HEK293 (cell line): ENCODE data around the gene DNHD1.

Source experiments
- CTCF ChIA-PET: fragments of 350-600 bp; formaldehyde crosslinking; extraction: SDS; loops from one replicate; lab custom pipeline; 2021; ENCODE audit warnings: antibody characterized with exemption; lab: Yijun Ruan, JAX
- POLR2A ChIA-PET: fragments of 300-600 bp; formaldehyde crosslinking; extraction: SDS; loops from one replicate; lab custom pipeline; 2020; ENCODE audit warnings: antibody characterized with exemption, inconsistent platforms; lab: Yijun Ruan, JAX
- H3K27ac ChIP-seq: fragments of 200-500 bp; sonication (Bioruptor generic); 2 replicates; pipeline ENCODE4 v1.5.1; 2014; ENCODE audit warnings: low read depth, low read length, control low read depth, inconsistent platforms; ENCODE audit errors: extremely low read depth
- H3K36me3 ChIP-seq, 2 experiments: fragments of 200-500 bp in 1 of 2; sonication (Bioruptor generic) in 1 of 2; 1 replicate in 1 of 2; 2 replicates in 1 of 2; pipeline ENCODE4 v1.5.1; 2014 to 2017; ENCODE audit warnings: inconsistent platforms in 2 of 2, low read length in 2 of 2; ENCODE audit not compliant: control insufficient read depth in 2 of 2, insufficient read depth in 1 of 2
- H3K4me1 ChIP-seq: fragments of 200-500 bp; sonication (Bioruptor generic); 2 replicates; pipeline ENCODE4 v1.5.1; 2014; ENCODE audit warnings: mild to moderate bottlenecking, low read length, inconsistent platforms; ENCODE audit not compliant: control insufficient read depth, insufficient read depth
- H3K4me3 ChIP-seq: 2 replicates; pipeline ENCODE4 v1.5.1; 2011; ENCODE audit warnings: low read depth, mild to moderate bottlenecking, control low read depth, low read length, moderate library complexity
- H3K9me3 ChIP-seq: fragments of 200-500 bp; sonication (Bioruptor generic); 2 replicates; pipeline ENCODE4 v1.5.1; 2014; ENCODE audit warnings: low read depth, low read length, inconsistent platforms; ENCODE audit not compliant: control insufficient read depth, insufficient read depth
- BCL11A ChIP-seq: fragments of 450-650 bp; formaldehyde crosslinking; IDR thresholded peaks from 2 replicates; pipeline ENCODE4 v1.5.1; 2016; ENCODE audit warnings: low read depth, missing biosample characterization, missing genetic modification characterization
- SCRT2 ChIP-seq: fragments of 450-650 bp; formaldehyde crosslinking; IDR thresholded peaks from 2 replicates; pipeline ENCODE4 v1.5.1; 2016; ENCODE audit warnings: missing biosample characterization, missing genetic modification characterization
- SP3 ChIP-seq: fragments of 450-650 bp; formaldehyde crosslinking; IDR thresholded peaks from 2 replicates; pipeline ENCODE4 v1.5.1; 2016; ENCODE audit warnings: missing biosample characterization, missing genetic modification characterization
- ZNF16 ChIP-seq: fragments of 450-650 bp; formaldehyde crosslinking; IDR thresholded peaks from 2 replicates; pipeline ENCODE4 v1.5.1; 2016; ENCODE audit warnings: low read depth, missing biosample characterization, missing genetic modification characterization
- ZNF2 ChIP-seq: fragments of 450-650 bp; formaldehyde crosslinking; IDR thresholded peaks from 2 replicates; pipeline ENCODE4 v1.5.1; 2016; ENCODE audit warnings: missing biosample characterization, missing genetic modification characterization
- ZNF341 ChIP-seq: fragments of 450-650 bp; formaldehyde crosslinking; IDR thresholded peaks from 2 replicates; pipeline ENCODE4; 2016; ENCODE audit warnings: low read depth, missing biosample characterization, missing genetic modification characterization
- ZNF521 ChIP-seq: fragments of 450-650 bp; formaldehyde crosslinking; IDR thresholded peaks from 2 replicates; pipeline ENCODE4 v1.5.1; 2017; ENCODE audit warnings: missing biosample characterization, mild to moderate bottlenecking, missing genetic modification characterization
- ZNF600 ChIP-seq: fragments of 450-650 bp; formaldehyde crosslinking; IDR thresholded peaks from 2 replicates; pipeline ENCODE4 v1.5.1; 2016; ENCODE audit warnings: missing biosample characterization, missing genetic modification characterization
- ZSCAN16 ChIP-seq: fragments of 450-650 bp; formaldehyde crosslinking; IDR thresholded peaks from 2 replicates; pipeline ENCODE4 v1.5.1; 2016; ENCODE audit warnings: missing biosample characterization, missing genetic modification characterization
- TF ChIP-seq, protein P1 (sequence below): fragments of 450-650 bp; formaldehyde crosslinking; IDR thresholded peaks from 2 replicates; pipeline ENCODE4 v1.5.1; 2016; ENCODE audit warnings: missing biosample characterization, missing genetic modification characterization
- TF ChIP-seq, protein P2 (sequence below): fragments of 450-650 bp; formaldehyde crosslinking; IDR thresholded peaks from 2 replicates; pipeline ENCODE4 v1.5.1; 2016; ENCODE audit warnings: missing biosample characterization, missing genetic modification characterization
- TF ChIP-seq, protein P3 (sequence below): fragments of 450-650 bp; formaldehyde crosslinking; IDR thresholded peaks from 2 replicates; pipeline ENCODE4 v1.5.1; 2017; ENCODE audit warnings: missing biosample characterization, missing genetic modification characterization
- TF ChIP-seq, protein P4 (sequence below): fragments of 450-650 bp; formaldehyde crosslinking; IDR thresholded peaks from 2 replicates; pipeline ENCODE4 v1.5.1; 2017; ENCODE audit warnings: missing biosample characterization, missing genetic modification characterization

The DNHD1 gene

DNA sequence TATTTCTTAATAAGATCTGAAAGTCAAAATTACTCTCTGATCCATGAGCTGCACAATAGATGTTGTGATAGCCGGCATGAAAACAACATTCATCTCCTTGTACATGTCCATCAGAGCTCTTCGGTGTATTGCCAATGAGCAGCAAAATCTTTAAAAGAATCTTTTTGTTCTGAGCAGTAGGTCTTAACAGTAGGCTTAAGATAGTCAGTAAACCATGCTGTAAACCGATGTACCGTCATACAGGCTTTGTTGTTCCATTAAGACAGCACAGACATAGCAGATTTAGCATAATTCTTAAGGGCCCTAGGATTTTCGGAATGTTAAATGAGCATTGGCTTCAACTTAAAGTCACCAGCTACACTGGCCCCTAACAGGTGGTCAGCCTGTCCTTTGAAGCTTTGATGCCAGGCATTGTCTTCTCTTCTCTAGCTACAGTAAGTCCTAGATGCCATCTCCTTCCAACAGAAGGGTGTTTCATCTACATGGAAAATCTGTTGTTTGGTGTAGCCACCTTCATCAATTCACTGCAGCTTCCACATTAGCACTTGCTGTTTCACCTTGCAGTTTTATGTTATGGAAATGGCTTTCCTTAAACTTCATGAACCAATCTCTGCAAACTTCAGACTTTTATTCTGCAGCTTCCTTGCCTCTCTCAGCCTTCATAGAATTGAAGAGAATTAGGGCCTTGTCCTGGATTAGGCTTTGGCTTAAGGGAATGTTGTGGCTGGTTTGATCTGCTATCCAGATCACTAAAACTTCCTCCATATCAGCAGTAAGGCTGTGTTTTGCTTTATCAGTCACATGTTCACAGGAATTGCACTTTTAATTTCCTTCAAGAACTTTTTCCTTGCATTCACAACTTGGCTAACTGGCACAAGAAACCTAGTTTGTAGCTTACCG lies 78.0 kb downstream of the DNHD1 start (continued):
- TF ChIP-seq BCL11A (tag by site-specific recombination) (no peak), ZNF2 (tag by site-specific recombination) (no peak)

DNA sequence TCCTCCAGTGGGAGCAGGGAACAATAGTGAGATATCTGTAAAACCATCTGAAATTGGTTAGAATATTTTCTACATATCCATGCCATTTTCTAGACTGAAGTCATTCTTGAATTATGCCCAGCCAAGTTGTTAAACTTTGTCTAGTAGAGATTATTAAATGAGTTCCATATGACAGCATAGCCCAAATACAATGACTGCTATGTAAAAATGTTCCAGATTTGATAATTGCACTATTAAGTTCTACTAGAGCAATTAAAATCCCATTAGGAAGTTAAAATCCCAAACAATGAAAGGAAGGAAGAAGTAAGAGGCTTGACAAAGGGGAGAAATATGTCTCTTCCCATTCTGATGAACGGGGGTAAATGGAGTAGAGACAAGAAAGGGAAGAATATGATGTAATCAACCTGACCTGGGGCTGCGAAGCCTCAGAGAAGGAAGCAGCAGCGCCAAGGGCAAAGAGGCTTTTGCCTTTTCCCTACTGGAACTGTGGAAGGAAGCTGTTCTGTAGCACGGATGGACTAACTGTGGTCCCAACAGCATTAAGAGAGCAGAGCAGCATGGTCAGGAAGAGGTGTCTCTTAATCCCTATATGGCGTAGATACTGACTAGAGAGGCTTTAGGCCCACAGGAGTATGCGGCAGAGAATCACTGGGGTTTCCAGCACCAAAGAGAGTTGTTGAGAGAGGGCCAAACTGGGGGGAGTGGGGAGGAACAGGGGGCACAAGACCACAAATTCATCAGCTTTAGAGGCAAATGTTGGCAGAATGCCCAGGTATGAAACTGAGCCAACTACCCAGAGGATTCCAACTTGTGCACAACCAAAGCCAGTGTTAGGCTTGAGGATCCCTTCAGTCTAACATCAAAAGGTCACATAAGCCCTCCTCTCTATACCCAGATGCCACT lies 79.6 kb downstream of the DNHD1 start:
- no peaks in the 10 kb centered on the region for H3K4me1 ChIP-seq
- ChIA-PET CTCF (interaction anchor here (0.6 to 1.2 kb wide), 4 partner anchors 45 to 1579 kb away, joined by 3 to 5 read pairs (median 3); partner anchors contain the start of gene SMPD1), POLR2A (no interaction called here)
- no peaks in the 10 kb centered on the region for H3K9me3 ChIP-seq
- peaks cover 0 to 3% of the 10 kb centered on the region in 2 experiments; a peak in 1 of 3 replicates for H3K36me3 ChIP-seq
- no peak overlapping the region for H3K27ac ChIP-seq
- TF ChIP-seq, protein P1, sequence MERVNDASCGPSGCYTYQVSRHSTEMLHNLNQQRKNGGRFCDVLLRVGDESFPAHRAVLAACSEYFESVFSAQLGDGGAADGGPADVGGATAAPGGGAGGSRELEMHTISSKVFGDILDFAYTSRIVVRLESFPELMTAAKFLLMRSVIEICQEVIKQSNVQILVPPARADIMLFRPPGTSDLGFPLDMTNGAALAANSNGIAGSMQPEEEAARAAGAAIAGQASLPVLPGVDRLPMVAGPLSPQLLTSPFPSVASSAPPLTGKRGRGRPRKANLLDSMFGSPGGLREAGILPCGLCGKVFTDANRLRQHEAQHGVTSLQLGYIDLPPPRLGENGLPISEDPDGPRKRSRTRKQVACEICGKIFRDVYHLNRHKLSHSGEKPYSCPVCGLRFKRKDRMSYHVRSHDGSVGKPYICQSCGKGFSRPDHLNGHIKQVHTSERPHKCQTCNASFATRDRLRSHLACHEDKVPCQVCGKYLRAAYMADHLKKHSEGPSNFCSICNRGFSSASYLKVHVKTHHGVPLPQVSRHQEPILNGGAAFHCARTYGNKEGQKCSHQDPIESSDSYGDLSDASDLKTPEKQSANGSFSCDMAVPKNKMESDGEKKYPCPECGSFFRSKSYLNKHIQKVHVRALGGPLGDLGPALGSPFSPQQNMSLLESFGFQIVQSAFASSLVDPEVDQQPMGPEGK (tag by site-specific recombination), result peak; percentile 81
- TF ChIP-seq ZNF16 (tag by site-specific recombination), result no peak
- TF ChIP-seq, protein P2, sequence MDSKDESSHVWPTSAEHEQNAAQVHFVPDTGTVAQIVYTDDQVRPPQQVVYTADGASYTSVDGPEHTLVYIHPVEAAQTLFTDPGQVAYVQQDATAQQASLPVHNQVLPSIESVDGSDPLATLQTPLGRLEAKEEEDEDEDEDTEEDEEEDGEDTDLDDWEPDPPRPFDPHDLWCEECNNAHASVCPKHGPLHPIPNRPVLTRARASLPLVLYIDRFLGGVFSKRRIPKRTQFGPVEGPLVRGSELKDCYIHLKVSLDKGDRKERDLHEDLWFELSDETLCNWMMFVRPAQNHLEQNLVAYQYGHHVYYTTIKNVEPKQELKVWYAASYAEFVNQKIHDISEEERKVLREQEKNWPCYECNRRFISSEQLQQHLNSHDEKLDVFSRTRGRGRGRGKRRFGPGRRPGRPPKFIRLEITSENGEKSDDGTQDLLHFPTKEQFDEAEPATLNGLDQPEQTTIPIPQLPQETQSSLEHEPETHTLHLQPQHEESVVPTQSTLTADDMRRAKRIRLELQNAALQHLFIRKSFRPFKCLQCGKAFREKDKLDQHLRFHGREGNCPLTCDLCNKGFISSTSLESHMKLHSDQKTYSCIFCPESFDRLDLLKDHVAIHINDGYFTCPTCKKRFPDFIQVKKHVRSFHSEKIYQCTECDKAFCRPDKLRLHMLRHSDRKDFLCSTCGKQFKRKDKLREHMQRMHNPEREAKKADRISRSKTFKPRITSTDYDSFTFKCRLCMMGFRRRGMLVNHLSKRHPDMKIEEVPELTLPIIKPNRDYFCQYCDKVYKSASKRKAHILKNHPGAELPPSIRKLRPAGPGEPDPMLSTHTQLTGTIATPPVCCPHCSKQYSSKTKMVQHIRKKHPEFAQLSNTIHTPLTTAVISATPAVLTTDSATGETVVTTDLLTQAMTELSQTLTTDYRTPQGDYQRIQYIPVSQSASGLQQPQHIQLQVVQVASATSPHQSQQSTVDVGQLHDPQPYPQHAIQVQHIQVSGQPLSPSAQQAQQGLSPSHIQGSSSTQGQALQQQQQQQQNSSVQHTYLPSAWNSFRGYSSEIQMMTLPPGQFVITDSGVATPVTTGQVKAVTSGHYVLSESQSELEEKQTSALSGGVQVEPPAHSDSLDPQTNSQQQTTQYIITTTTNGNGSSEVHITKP, result 0 out of 2 replicates have a peak, but pooled peaks have one; percentile 11
- no peak for TF ChIP-seq SCRT2 (tag by site-specific recombination)
- peak; percentile 81 for TF ChIP-seq ZNF341 (tag by site-specific recombination)
- no peak for TF ChIP-seq ZSCAN16 (tag by site-specific recombination)
- no peak for TF ChIP-seq ZNF521 (tag by site-specific recombination)
- 0 out of 2 replicates have a peak, but pooled peaks have one; percentile 26 for TF ChIP-seq ZNF600 (tag by site-specific recombination)
- TF ChIP-seq, protein P3, sequence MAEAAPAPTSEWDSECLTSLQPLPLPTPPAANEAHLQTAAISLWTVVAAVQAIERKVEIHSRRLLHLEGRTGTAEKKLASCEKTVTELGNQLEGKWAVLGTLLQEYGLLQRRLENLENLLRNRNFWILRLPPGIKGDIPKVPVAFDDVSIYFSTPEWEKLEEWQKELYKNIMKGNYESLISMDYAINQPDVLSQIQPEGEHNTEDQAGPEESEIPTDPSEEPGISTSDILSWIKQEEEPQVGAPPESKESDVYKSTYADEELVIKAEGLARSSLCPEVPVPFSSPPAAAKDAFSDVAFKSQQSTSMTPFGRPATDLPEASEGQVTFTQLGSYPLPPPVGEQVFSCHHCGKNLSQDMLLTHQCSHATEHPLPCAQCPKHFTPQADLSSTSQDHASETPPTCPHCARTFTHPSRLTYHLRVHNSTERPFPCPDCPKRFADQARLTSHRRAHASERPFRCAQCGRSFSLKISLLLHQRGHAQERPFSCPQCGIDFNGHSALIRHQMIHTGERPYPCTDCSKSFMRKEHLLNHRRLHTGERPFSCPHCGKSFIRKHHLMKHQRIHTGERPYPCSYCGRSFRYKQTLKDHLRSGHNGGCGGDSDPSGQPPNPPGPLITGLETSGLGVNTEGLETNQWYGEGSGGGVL, result peak; percentile 86
- TF ChIP-seq, protein P4, sequence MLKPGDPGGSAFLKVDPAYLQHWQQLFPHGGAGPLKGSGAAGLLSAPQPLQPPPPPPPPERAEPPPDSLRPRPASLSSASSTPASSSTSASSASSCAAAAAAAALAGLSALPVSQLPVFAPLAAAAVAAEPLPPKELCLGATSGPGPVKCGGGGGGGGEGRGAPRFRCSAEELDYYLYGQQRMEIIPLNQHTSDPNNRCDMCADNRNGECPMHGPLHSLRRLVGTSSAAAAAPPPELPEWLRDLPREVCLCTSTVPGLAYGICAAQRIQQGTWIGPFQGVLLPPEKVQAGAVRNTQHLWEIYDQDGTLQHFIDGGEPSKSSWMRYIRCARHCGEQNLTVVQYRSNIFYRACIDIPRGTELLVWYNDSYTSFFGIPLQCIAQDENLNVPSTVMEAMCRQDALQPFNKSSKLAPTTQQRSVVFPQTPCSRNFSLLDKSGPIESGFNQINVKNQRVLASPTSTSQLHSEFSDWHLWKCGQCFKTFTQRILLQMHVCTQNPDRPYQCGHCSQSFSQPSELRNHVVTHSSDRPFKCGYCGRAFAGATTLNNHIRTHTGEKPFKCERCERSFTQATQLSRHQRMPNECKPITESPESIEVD (tag by site-specific recombination), result peak; percentile 35; the same call in 1 of the 2 replicates
- TF ChIP-seq SP3 (tag by site-specific recombination), result no peak
- no peak overlapping the region for H3K4me3 ChIP-seq
